GM18502 (cell line): ENCODE measurements around the gene ICA1.
A peak's percentile ranks its signal among the peaks of the same experiment; 100 is the strongest.
"Not testable (repeated sequence)": the region's sequence is repeated elsewhere in the genome, so short reads cannot be mapped to it uniquely, and the experiment has no call there.

Experiments used
- ATAC-seq: cut with Tn5 transposase; IDR thresholded peaks from one replicate; pipeline ENCODE4 v1.9.1; 2021; ENCODE audit warnings: mild to moderate bottlenecking; ENCODE audit not compliant: unreplicated experiment, poor library complexity

ICA1 gene

DNA sequence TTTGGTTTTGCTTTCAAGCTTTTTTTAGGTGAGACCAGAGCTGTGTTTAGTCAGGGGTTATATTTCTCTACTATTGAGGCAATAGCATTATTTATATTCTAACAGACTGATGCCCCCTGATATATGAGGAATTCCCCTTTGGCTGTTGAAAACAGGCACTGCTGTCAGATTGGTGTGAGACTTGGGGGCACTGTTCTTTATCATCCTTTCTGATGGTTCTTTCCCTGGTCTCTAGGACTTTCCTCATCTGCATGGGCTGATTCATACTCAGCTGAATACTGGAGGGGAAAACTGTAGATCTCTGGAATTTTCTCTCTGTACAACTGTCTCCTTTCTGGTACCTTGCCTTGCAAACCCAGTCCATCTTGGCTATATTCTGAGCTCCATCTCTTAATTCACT lies 10.0 kb upstream of the ICA1 start:
- ATAC-seq, result no peak

DNA sequence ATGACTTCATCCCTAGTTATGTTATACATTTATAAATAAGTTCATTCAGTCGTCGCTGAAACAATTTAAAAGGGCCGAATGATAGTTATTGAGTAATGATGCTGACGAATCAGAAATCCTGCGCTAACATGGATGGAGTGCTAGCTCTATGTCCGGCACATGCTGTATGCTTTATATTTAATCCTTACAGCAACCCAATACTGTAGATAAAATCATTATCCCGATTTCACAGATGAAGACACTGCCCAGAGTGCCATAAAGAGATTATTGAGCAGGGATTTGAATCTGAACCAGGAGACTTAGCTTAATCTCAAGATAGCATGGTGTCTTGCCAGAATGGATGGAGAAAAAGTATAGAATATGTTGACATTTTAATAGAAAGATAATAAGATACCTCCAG lies 1.1 kb upstream of the ICA1 start:
- ATAC-seq, result no peak

DNA sequence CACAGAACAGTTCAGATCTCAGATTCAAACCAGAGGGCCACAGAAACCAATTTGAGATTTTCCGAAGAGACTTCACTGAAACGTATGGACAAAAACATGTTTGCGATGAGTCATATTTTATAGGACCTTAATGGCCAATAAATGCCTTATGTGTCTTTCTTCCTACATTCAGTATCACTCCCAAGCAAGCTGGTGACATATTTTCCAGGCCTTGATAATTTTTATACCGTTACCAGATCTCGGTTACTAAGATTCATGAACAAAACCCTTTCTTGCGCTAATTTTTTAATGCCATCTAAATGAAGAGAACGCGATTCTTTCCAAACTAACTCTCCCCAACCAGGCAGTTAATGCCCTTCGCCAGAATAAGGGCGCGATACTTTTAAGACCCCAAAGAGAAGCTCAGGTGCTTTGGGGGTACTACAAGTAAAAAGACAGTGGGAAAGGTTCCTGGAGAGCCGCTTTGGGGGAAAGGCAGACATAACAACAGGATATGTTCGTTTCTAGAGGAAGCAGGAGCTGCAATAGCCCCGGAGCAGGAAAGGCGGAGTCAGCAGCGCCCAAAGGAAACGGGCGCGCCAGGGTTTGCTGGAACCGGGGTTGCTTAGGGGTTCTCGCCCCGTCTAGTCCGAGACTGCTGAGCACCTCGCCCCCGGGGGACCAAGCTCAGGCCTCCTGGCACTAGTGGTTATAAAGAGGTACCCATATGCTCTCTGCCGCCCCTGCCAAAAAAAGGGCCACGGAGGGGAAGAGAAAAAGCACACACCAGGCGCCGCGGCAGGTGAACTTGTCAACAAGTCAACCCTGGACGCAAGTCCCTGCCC lies 884 bp downstream of the ICA1 start:
- peak; percentile 27 for ATAC-seq

DNA sequence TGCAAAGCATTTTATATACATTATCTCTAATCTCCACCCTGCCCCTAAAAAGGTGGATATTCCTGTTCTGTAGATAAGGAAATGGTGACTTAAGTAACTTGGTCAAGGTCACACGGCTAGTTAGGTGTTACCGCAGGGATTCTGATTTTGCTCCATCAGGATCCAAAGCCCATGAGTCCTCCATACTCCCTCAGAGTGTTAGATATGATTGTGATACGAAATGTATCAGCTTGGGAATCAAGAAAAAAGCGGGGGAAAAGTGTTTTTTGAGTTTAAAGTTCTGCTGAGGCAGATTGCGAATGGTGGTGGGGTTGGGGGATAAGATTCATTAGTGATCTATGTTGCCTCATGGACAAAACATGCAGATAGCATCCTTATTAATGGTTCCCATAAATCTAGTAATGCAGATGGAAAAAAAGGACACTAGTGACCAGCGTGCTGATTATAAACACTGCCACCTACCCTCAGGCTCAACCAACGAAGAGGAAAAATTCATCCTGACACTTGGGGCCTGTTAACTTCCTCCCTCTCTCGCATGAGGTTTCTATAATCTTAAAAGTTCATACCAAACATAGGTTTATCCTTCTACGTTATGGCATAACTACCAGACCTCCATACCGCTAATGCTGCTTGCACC lies 2.3 kb downstream of the ICA1 start:
- ATAC-seq, result no peak

DNA sequence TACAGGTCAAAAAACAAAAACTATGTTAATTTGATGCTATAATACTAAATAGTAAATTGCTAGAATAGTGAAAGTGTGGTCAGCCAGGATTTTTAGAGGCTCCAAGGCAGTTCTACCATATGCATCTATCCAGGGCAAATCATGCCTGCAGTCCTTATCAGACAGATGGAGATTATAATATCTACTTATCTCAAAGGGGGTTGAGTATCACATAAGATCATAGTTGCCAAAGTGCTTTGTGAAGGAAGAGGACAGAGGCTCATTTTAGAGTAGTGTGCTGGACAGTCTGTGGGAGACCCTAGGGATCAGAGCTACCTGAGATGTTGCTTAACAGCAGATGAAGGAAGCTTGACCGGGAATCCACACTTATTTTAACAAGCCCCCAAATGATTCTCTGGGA lies 3.2 kb downstream of the ICA1 start:
- ATAC-seq, result no peak

DNA sequence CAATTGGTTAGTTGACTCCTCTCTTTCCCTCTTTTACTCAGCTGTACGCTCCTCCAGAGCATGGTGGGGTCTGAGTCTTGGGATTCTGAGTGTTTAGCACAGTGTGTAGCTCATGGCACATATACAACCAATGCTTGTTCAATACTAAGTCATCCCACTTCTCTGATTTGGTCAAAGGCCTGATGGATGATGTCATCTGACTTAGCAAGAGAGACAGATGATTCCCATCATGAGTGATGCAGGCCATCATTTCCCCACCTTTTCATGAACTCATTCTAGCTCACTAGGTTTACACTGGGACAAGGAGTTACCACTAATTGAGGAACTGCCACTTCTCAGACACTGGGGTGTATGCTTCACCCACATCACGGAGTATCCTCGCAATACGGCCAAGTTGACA lies 3.8 kb downstream of the ICA1 start:
- ATAC-seq, result no peak

DNA sequence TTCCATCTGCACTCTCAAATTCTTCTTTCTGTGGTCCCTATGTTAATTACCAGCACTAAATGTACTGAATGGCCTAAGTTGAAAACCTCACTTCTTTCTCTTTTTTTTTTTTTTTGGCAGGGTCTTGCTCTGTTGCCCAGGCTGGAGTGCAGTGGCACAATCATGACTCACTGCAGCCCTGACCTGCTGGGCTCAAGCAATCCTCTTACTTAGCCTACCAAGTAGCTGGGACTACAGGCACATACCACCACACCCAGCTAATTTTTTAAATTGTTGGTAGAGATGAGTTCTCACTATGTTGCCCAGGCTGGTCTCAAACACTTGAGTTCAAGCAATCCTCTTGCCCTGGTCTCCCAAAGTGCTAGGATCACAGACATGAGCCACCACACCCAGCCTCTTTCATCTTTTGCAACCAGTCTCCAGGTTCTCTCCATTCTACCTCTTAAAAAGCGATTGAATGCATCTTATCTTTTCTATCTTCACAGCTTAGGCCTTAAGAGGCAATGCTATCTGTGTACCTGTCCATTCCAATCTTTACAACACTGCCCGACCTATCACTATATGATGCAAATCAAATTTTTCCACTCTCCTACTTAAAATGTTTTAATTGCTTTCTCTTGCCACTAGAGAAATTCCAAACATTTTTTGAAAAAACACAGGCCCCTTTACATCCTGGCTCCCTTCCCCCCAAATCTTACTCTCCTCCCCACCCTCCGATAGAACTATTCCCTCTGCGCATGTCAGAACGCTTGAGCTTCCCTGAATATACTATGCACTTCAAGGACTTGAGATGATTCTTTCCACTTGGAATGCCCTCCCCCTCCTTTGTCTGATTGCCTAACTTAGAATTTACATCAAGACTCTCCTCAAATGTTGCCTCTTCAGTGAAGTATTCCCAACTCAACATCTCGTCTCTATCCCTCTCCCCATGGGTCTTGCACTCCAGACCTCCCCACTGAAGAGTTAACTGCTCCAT lies 6.0 kb downstream of the ICA1 start:
- no peak for ATAC-seq

DNA sequence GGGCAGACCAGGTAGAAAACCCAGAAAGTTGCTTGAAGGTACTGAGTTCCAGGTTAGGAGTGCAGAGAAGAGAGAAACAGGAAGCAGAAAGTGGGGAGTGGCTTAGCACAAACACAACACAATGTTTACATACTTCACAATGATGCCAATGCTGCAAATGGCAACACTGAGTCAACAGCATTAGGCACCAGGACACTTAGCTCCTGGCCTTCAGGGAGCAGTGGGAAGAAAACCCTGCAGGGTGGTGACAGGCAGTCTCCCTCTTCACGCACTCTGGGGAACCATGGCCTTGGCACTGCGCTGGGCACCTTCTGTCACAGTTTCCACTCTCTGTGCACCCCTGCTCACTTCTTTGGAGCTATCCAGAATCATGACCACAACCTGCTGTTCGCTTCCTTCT lies 7.3 kb downstream of the ICA1 start:
- ATAC-seq, result no peak

DNA sequence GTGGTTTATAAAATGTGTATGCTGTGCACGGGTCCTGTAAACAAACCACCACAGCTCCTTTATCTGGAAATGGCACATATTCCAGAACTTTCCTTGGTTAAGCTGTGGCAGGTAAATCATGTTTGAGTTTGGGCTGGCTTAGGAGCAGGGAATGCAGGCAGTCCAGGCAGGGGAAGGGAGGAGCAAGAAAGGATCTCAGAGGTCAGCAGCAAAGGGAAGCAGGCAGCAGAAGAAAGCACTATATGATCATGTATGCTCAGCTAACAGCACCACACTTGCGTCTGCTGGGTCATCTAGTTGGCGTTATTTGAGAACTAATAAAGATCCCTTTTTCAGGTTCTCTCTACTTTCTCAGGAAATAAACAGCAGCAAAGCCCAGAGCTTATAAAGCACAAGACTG lies 7.8 kb downstream of the ICA1 start:
- no peak for ATAC-seq

DNA sequence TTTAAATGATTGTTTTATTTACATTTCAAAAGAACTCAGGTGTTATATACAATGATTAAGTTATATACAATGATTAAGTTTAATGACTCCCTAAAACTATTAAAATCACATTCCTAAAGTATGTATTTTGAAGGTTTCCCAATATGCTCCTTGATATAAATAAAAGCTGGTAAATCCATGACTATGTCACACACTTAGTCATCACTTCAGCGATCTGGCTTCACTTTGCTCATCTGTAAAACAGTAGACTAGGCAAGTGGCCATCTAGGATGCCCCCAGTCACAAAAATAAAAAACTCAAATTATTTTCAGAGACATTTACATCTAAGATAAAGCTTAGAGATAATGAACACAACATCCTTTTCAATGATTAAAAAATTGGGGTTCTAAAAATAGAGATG lies 10.8 kb downstream of the ICA1 start:
- no peak for ATAC-seq

DNA sequence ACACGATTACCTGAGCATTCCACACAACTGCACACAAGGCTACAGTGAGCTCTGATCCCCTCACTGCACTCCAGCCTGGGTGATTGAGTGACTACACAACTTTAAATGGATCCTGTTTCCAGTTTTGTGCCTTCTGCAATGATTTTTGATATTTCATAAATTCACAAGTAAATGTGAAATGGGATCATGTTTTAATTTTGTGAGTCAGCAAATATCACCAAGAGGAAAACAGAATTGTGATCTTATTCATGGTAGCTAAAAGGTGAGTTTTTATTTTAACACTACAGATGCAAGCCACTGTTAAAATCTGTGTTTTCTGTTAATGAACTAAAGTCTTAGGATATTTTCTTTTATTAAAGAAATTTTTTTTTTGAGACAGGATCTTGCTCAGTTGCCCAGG lies 11.4 kb downstream of the ICA1 start:
- no peak for ATAC-seq

DNA sequence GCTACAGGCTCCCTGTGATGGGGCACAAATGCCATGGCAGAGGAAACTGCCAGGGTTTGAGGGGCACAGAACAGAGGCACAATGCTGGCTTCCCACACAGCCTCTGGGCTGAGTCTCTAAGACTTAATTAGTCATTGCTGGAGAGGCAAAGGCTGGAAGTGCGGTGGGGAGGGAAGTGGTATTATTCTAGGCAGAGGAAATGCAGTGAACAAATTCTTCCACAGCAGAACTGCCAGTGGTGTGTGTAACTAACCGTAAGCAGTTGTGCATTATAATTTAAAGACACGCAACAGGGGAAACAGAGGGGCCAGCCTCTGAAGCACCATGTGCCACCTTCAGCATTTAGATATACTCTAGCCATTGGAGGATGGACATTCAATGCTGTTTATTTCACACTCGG lies 12.8 kb downstream of the ICA1 start:
- no peak for ATAC-seq

DNA sequence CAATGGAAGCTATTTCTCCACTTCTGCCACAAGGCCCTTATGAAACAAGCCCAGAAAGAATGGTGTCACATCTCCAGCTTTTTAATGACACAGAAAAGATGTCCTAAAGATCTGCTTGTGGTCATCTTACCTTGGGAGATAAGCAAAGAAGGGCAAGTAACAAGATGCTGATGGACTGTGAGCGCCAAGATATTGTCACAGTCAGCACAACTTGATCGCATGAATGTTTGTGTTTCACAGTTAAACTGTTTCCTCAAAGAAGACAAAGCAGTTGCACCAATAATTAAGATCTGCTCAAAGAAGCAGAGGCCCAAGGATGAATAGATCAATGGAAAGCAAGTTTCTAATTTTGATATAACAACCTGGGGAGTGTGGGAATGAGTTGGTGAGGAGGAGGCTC lies 15.9 kb downstream of the ICA1 start:
- no peak for ATAC-seq

DNA sequence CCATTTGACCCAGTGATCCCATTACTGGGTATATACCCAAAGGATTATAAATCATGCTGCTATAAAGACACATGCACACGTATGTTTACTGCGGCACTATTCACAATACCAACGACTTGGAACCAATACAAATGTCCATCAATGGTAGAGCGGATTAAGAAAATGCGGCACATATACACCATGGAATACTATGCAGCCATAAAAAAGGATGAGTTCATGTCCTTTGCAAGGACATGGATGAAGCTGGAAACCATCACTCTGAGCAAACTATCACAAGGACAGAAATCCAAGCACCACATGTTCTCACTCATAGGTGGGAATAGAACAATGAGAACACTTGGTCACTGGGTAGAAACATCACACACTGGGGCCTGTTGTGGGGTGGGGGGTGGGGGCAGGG lies 16.9 kb downstream of the ICA1 start:
- ATAC-seq, result not testable (repeated sequence)

DNA sequence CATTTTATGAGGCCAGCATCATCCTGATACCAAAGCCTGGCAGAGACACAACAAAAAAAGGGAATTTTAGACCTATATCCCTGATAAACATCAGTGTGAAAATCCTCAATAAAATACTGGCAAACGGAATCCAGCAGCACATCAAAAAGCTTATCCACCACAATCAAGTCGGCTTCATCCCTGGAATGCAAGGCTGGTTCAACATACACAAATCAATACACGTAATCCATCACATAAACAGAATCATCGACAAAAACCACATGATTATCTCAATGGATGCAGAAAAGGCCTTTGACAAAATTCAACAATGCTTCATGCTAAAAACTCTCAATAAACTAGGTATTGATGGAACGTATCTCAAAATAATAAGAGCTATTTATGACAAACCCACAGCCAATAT lies 18.9 kb downstream of the ICA1 start:
- ATAC-seq, result not testable (repeated sequence)

DNA sequence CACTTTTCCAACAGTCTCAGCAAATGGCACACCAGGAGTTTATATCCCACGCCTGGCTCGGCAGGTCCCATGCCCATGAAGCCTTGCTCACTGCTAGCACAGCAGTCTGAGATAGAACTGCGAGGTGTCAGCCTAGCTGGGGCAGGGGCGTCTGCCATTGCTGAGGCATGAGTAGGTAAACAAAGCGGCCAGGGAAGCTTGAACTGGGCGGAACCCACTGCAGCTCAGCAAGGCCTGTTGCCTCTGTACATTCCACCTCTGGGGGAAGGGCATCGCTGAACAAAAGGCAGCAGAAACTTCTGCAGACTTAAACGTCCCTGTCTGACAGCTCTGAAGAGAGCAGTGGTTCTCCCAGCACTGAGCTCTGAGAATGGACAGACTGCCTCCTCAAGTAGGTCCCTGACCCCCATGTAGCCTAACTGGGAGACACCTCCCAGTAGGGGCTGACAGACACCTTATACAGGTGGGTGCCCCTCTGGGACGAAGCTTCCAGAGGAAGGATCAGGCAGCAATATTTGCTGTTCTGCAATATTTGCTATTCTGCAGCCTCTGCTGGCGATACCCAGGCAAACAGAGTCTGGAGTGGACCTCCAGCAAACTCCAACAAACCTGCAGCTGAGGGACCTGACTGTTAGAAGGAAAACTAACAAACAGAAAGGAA lies 22.1 kb downstream of the ICA1 start:
- not testable (repeated sequence) for ATAC-seq

DNA sequence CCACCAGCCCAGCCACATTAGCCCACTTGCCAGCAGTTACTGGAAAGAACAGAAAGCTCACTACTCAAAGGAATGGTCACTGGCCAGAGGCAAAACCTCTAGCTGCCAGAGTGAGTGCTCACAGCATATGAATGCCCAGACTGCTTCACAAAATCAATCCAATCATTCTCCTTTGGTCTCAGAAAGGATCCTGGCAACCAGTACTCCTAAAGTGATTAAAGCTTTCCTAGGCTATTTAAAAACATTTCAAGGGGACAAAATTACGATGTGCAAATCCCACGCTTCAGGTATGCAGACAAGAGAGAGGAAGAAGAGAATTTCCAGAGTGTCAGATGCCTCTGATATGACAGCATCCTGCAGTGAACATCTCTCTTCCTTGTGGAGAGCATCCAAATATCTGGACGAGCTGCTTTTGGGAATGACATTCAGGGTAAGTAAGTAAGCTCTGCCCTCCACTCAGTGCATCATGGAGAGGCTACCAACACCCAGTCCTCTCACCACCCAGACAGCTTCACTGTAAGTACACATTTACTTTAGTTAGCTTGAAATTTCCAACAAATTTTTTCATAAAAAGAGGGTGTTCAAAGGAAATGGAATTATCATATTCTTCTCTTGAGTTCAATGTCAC lies 25.1 kb downstream of the ICA1 start:
- ATAC-seq, result no peak

DNA sequence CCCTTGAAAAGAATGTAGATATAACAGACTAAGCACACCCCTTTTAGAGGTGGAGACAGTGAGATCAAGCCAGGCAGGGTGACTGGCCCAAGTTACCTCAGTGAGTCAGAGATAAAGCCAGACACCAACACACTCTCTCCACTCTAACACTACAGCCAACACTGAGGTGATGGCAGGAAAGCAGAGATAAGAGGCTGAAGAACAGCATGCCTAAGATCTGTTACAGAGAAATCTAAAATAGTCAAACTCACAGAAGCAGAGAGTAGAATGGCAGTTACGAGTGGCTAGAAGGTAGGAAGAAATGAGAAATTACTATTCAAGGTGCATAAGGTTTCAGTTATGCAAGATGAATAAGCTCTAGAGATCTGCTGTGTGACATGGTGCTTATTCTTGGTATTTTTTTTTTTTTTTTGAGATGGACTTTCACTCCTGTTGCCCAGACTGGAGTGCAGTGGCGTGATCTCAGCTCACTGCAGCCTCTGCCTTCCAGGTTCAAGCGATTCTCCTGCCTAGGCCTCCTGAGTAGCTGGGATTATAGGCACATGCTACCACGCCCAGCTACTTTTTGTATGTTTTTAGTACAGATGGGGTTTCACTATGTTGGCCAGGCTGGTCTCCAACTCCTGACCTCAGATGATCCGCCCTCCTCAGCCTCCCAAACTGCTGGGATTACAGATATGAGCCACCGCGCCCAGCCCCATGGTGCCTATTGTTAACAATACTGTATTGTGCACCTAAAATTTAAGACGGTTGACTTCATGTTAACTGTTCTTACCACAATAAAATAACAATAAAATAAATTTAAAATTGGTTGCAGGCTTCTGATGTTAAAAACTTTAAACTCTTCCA lies 28.7 kb downstream of the ICA1 start:
- ATAC-seq, result no peak

DNA sequence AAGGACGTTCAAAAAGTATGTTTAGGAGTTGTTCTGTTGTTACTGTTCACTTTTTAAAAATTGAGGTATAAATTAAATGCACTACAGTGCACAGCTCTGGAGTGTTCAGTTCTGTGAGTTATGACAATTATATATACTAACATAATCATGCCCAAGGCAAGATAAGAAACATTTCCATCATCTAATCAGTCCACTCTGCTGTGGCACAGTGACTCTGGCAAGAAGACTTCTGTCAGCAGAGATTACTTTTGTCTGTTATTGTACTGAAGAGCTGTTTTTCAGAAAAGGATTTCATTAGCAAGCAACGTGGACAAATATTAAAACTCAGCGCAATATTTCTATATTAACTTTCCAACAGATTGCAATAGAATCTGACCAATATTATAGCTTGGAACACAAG lies 32.0 kb downstream of the ICA1 start:
- ATAC-seq, result no peak
